AG09309 (cell line): Measurements from ENCODE around the gene AKR1B15.

Source experiments
- DNase-seq: peaks from one replicate; pipeline ENCODE4 v3.0.0-alpha.2; 2010; ENCODE audit warnings: low read depth
- H3K4me3 ChIP-seq: 2 replicates; pipeline ENCODE4 v1.5.1; 2011; ENCODE audit warnings: mild to moderate bottlenecking, low read depth, low read length, moderate library complexity; ENCODE audit not compliant: control insufficient read depth
- CTCF ChIP-seq: IDR thresholded peaks from 2 replicates; pipeline ENCODE4 v1.5.1; 2011; ENCODE audit warnings: mild to moderate bottlenecking, low read depth, low read length, inconsistent platforms; ENCODE audit not compliant: insufficient read depth, control insufficient read depth; ENCODE audit errors: missing control alignments

AKR1B15 gene

GRCh38 chr7:134510646-134511045 lies 38.3 kb upstream of the AKR1B15 start:
- DNase-seq = no peak
- no peak for TF ChIP-seq CTCF
- H3K4me3 ChIP-seq = no peak overlapping the region

- TF ChIP-seq CTCF = no peak
- no peak for DNase-seq
- no peak overlapping the region for H3K4me3 ChIP-seq
Observed at GRCh38 chr7:134512271-134512670, 36.6 kb upstream of the AKR1B15 start.

GRCh38 chr7:134513169-134513752 lies 35.6 kb upstream of the AKR1B15 start:
- DNase-seq = no peak
- no peak overlapping the region for H3K4me3 ChIP-seq
- peak; percentile 81 for TF ChIP-seq CTCF

DNA sequence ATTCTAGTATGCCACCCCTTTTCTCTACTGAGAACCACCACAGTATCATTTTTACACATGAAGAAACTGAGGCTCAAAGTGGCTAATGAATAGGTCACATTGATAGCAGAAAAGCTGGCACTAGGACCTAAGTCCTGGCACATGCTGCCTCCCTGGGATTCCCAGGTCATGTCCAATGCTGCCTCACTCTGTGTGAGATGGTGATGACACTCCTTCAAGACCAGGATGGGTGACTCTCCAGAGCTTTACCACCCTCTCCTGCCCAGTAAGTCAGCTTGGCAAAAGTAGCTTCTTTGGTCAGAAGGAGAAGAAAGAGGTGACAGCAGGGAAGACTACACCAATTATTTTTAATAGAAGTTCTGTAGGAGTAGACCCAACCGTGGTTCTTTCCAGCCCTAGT lies 34.8 kb upstream of the AKR1B15 start:
- no peak for TF ChIP-seq CTCF

DNA sequence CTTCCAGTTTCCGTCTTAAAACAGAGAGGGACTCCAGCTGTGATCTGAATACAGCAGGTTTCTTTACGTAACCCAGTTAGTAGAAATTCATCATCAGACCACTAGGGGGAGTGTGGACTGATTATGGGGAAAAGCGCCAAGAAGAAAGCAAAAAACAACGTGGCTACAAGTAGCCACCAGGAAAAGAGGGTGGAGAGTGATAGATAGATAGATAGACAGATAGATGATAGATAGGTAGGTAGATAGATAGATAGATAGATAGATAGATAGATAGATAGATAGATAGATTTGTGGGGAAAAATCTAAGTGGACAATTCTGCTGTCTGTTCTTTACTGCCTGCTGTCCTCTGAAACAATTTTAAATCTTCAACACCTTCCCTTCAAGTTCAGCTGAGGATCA lies 34.2 kb upstream of the AKR1B15 start:
- no peak overlapping the region for H3K4me3 ChIP-seq
- DNase-seq = peak; percentile 46
- peak; percentile 74 for TF ChIP-seq CTCF

More for the DNA sequence above, 34.8 kb upstream of the AKR1B15 start:
- no peak for DNase-seq
- no peak overlapping the region for H3K4me3 ChIP-seq

DNA sequence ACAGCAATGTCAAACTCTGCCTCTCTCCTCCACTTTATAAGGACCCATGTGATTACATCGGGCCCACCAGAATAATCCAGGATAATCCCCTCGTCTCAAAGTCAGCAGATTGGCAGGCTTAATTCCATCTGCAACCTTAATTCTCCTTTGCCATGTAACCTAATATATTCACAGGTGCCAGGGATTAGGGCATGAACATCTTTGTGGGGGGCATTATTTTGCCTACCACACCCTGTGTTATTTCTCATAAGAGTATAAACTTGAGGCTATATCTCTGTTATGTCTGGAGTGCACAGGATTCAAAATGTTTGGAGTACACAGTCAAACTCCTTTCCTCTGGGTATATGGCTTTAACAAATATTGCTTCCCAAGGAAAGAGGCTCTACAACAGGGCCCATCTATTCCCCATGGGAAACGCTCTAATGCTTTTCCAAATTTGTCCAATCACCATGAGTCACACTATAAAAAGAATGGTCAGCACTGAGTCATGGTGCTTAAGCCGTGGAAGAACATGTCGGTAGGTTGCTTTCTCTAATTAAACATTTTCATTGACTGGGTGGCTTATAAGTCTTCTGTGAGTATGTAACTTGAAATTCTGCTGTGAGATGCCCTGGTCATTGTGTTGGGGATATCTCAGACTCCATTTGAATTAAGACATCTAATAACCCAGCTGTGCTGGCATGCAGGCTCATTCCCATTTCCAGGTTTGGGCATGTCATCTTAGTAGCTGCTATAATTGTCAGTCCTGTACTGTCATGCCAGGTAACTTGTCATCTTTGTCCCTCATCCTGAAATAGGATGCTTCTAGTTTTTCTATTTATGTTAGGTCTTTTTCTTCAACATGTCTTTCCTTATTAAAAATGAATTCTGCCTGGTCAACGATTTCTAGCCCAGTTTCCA lies 33.1 kb upstream of the AKR1B15 start:
- no peak overlapping the region for H3K4me3 ChIP-seq
- DNase-seq = peak; percentile 86
- TF ChIP-seq CTCF = no peak
